ENCODE data around the gene ARNT2. TPM values are rescaled to one million over a fixed set of nuclear protein-coding genes. Genes with fewer than 3 reads are reported as not detected.

The ARNT2 gene
- polyA plus RNA-seq (2012; ENCODE audit: insufficient read depth, insufficient read length, low read depth), result 4.9 TPM

GRCh38 chr15:80404057-80404760 is at the start of gene ARNT2:
ARNT2 (plus strand) TSS chr15:80404382; CDS start chr15:80404516, 134 bp downstream.
- DNase-seq, result peak; percentile 33
- Histone ChIP-seq H3K27me3 (peaks cover 49% of the 10 kb centered on the region), H3K9me3 (no peaks in the 10 kb centered on the region), H3K4me1 (no peaks in the 10 kb centered on the region), H3K36me3 (no peaks in the 10 kb centered on the region), H3K4me3 (ENCODE audit: low read depth, low read length) (peak within 1 kb of the TSS; percentile 43)
- no peak for TF ChIP-seq CTCF (IDR thresholded peaks at IDR 0.05; ENCODE audit: low read depth, low read length)

GRCh38 chr15:80367094-80367493 is 37.1 kb upstream of the ARNT2 start:
- DNase-seq, result peak; percentile 72

GRCh38 chr15:80367661-80368060 is 36.5 kb upstream of the ARNT2 start:
- TF ChIP-seq CTCF (IDR thresholded peaks at IDR 0.05; ENCODE audit: low read depth, low read length), result no peak
- Histone ChIP-seq H3K9me3 (no peaks in the 10 kb centered on the region), H3K4me1 (no peaks in the 10 kb centered on the region)

More at GRCh38 chr15:80367094-80367493, 37.1 kb upstream of the ARNT2 start:
- no peaks in the 10 kb centered on the region for H3K4me1 ChIP-seq
- peaks cover under 1% of the 10 kb centered on the region; the same call in 1 of the 2 replicates for H3K27me3 ChIP-seq
- no peak overlapping the region for H3K4me3 ChIP-seq (ENCODE audit: low read depth, low read length)
- H3K36me3 ChIP-seq, result no peaks in the 10 kb centered on the region
- no peaks in the 10 kb centered on the region for H3K9me3 ChIP-seq
- peak; percentile 55 for TF ChIP-seq CTCF (IDR thresholded peaks at IDR 0.05; ENCODE audit: low read depth, low read length)

GRCh38 chr15:80371924-80372323 is 32.3 kb upstream of the ARNT2 start:
- H3K4me1 ChIP-seq, result no peaks in the 10 kb centered on the region
- no peaks in the 10 kb centered on the region for H3K27me3 ChIP-seq
- no peak for TF ChIP-seq CTCF (IDR thresholded peaks at IDR 0.05; ENCODE audit: low read depth, low read length)
- DNase-seq, result no peak
- no peak overlapping the region for H3K4me3 ChIP-seq (ENCODE audit: low read depth, low read length)
- H3K36me3 ChIP-seq, result no peaks in the 10 kb centered on the region
- no peaks in the 10 kb centered on the region for H3K9me3 ChIP-seq

More at GRCh38 chr15:80367661-80368060, 36.5 kb upstream of the ARNT2 start:
- no peaks in the 10 kb centered on the region for H3K27me3 ChIP-seq
- no peaks in the 10 kb centered on the region for H3K36me3 ChIP-seq
- no peak for DNase-seq
- H3K4me3 ChIP-seq (ENCODE audit: low read depth, low read length), result no peak overlapping the region

GRCh38 chr15:80374441-80374840 is 29.7 kb upstream of the ARNT2 start:
- Histone ChIP-seq H3K4me1 (no peaks in the 10 kb centered on the region), H3K27me3 (no peaks in the 10 kb centered on the region; the same call in 1 of the 2 replicates), H3K9me3 (no peaks in the 10 kb centered on the region), H3K4me3 (ENCODE audit: low read depth, low read length) (no peak overlapping the region), H3K36me3 (no peaks in the 10 kb centered on the region)
- no peak for DNase-seq
- TF ChIP-seq CTCF (IDR thresholded peaks at IDR 0.05; ENCODE audit: low read depth, low read length), result no peak
